Activated CD4-positive, alpha-beta T cell treated with anti-CD3 and anti-CD28 coated beads for 36 hours (primary cell): ENCODE results near the gene UBE2R2. TPM values are rescaled to one million over a fixed set of nuclear protein-coding genes. Genes with fewer than 3 reads are reported as not detected.
A peak's percentile ranks its signal among the peaks of the same experiment; 100 is the strongest.
"Not testable (repeated sequence)": the region's sequence is repeated elsewhere in the genome, so short reads cannot be mapped to it uniquely, and the experiment has no call there.

Experiments used
- ATAC-seq: fragments of 200-7000 bp; cut with Tn5 transposase; one replicate; pipeline ENCODE4 v1.10.0; 2021; ENCODE audit warnings: mild to moderate bottlenecking, moderate library complexity
- CTCF ChIA-PET: fragments of 350-600 bp; sonication (Branson Sonifier 250); formaldehyde crosslinking; loops from one replicate; lab custom pipeline; 2021; ENCODE audit warnings: antibody characterized with exemption; lab: Charles Lee
- POLR2A ChIA-PET: fragments of 350-600 bp; sonication (Branson Sonifier 250); formaldehyde crosslinking; loops from one replicate; lab custom pipeline; 2021; ENCODE audit warnings: antibody characterized with exemption, inconsistent platforms; lab: Charles Lee
- DNase-seq: peaks from one replicate; pipeline ENCODE4 v3.0.0-alpha.2; 2020
- H3K27ac Mint-ChIP-seq: one replicate; pipeline ENCODE4 v1.8.0; 2021; ENCODE audit warnings: mixed read lengths
- H3K27me3 Mint-ChIP-seq: one replicate; pipeline ENCODE4 v1.8.0; 2021; ENCODE audit warnings: mixed read lengths
- H3K36me3 Mint-ChIP-seq: one replicate; pipeline ENCODE4 v1.8.0; 2021; ENCODE audit warnings: low read depth, mixed read lengths
- H3K4me1 Mint-ChIP-seq: one replicate; pipeline ENCODE4 v1.8.0; 2021; ENCODE audit warnings: mixed read lengths
- H3K4me3 Mint-ChIP-seq: one replicate; pipeline ENCODE4 v1.8.0; 2021; ENCODE audit warnings: mild to moderate bottlenecking, moderate library complexity, mixed read lengths
- H3K9me3 Mint-ChIP-seq: one replicate; pipeline ENCODE4 v1.8.0; 2021; ENCODE audit warnings: low read depth, mixed read lengths
- intact Hi-C, 2 experiments: fragments of 100-400 bp; cut with DNase I in 1 of 2; cut with micrococcal nuclease in 1 of 2; formaldehyde crosslinking; loops; one replicate each; pipeline versions ENCODE4 v1.14.2 to v1.15.1; 2022 to 2024; cut with DNase I, micrococcal nuclease
- total RNA-seq, 2 experiments: library from RNA; stranded (reverse); gene quantifications; one replicate each; pipeline ENCODE4 v1.2.3, GENCODE V29; 2021

Gene UBE2R2
- total RNA-seq, 2 experiments from 2014 or later, result 47.7 to 49.5 TPM

DNA sequence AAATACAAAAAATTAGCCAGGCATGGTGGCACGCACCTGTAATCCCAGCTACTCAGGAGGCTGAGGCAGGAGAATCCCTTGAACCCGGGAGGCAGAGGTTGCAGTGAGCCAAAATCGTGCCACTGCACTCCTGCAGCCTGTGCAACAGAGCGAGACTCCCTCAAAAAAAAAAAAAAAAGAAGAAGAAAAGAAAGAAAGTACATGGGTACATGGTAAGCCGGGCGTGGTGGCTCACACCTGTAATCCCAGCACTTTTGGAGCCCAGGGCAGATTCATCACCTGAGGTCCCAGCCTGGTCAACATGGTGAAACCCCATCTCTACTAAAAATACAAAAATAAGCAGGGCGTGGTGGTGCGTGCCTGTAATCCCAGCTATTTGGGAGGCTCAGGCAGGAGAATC lies 46.1 kb downstream of the UBE2R2 start:
- POLR2A ChIA-PET, H3K27me3 Mint-ChIP-seq, H3K9me3 Mint-ChIP-seq, DNase-seq, H3K4me3 Mint-ChIP-seq, ATAC-seq, intact Hi-C loops, H3K27ac Mint-ChIP-seq: not testable (repeated sequence)
- H3K4me1 Mint-ChIP-seq, result peaks cover 21% of the 10 kb centered on the region
- CTCF ChIA-PET, result interaction anchor here (0.7 to 1.2 kb wide), 3 partner anchors 49 to 62 kb away, joined by 3 to 4 read pairs (median 3); no protein-coding TSS in a partner anchor
- peaks cover 10% of the 10 kb centered on the region for H3K36me3 Mint-ChIP-seq

DNA sequence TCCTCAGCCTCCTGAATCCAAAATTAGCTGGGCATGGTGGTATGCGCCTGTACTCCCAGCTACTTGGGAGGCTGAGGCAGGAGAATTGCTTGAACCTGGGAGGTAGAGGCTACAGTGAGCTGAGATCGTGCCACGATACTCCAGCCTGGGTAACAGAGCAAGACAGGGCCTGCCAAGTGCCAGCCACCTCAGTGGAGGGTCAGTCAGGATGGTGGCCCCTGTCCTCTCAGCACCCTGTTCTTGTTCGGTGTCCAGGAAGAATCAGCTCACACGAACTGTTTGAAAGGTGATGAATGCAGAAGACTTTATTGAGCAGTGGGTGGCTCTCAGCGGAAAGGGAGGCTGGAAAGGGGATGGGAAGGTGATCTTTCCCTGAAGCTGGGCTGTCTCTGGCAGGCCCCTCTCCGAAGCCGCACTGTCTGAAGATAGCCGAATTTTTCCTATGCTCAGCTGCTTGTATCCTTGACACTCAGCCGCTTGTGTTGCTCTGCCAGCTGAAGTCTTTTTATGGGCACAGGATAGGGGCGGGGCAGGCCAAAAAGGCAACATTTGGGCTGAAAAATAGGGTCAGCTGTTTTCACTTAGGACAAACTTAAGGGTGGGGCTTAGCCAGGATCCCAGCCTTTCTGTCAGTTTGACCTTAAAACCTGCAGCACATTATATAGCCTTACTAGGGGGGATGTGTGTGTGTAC lies 50.9 kb downstream of the UBE2R2 start:
- H3K27me3 Mint-ChIP-seq, result no peaks in the 10 kb centered on the region
- POLR2A ChIA-PET, result interaction anchor here (0.6 to 0.7 kb wide), 2 partner anchors 31 to 104 kb away, joined by 3 read pairs; no protein-coding TSS in a partner anchor
- ATAC-seq, result no peak
- peaks cover 28% of the 10 kb centered on the region for H3K4me1 Mint-ChIP-seq
- no peak for DNase-seq
- CTCF ChIA-PET, result interaction anchor here (0.7 to 1.2 kb wide), 4 partner anchors 24 to 88 kb away, joined by 3 to 5 read pairs (median 3); no protein-coding TSS in a partner anchor
- no peak overlapping the region for H3K4me3 Mint-ChIP-seq
- no peaks in the 10 kb centered on the region for H3K9me3 Mint-ChIP-seq
- H3K27ac Mint-ChIP-seq, result no peak overlapping the region
- peaks cover 10% of the 10 kb centered on the region for H3K36me3 Mint-ChIP-seq
- intact Hi-C loops, result no loop called here

DNA sequence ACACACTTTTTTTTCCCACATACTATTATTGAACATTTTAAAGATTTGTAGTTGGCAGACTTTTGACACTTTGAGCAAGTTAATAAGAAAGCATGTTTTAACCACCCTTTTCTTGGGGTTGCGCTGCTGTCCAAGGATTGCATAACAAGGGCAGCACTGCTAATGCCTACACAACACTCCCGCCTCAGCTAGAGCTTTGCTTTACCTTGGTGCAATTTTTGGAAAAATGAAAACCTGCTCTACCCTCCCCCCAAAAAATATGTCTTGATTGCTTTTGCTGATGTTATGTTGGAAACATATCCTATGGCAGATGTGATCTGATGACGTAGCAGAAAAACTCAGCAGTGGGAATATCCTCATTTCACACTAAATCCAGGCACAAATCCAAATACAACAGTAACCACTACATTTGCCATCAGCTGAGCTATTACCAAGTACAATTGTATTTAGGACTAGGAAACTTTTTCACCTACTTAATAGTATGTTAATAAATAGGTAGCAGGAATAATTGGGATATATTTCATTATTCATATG lies 51.5 kb downstream of the UBE2R2 start:
- DNase-seq (no peak), ATAC-seq (no peak)
- Mint-ChIP-seq H3K9me3 (no peaks in the 10 kb centered on the region), H3K27ac (no peak overlapping the region), H3K36me3 (peaks cover 9% of the 10 kb centered on the region), H3K27me3 (no peaks in the 10 kb centered on the region), H3K4me3 (no peak overlapping the region), H3K4me1 (peaks cover 28% of the 10 kb centered on the region)
- POLR2A ChIA-PET, result interaction anchor here (0.7 kb wide), 1 partner anchor 104 kb away, joined by 3 read pairs; no protein-coding TSS in a partner anchor
- CTCF ChIA-PET, result interaction anchor here (0.7 to 0.9 kb wide), 2 partner anchors 23 to 55 kb away, joined by 3 to 5 read pairs; no protein-coding TSS in a partner anchor
- intact Hi-C loops, result no loop called here

DNA sequence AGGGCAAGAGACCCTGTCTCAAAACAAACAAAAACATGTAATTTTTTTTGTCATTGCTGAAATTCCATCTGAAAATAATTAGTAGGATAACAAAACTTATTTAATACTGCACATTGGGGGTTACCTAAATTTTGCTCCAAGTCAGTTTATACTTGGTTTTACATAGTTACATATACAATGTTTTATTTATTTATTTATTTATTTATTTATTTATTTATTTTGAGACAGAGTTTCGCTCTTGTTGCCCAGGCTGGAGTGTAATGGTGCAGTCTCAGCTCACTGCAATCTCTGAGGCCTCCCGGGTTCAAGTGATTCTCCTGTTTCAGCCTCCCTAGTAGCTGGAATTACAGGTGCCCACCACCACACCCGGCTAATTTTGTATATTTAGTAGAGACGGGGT lies 52.3 kb downstream of the UBE2R2 start:
- DNase-seq, H3K4me3 Mint-ChIP-seq, POLR2A ChIA-PET, ATAC-seq, H3K27me3 Mint-ChIP-seq, H3K27ac Mint-ChIP-seq, H3K36me3 Mint-ChIP-seq, H3K9me3 Mint-ChIP-seq, intact Hi-C loops: not testable (repeated sequence)
- H3K4me1 Mint-ChIP-seq, result peaks cover 28% of the 10 kb centered on the region
- CTCF ChIA-PET, result interaction anchor here (1.7 kb wide), 1 partner anchor 10 kb away, joined by 4 read pairs; no protein-coding TSS in a partner anchor

DNA sequence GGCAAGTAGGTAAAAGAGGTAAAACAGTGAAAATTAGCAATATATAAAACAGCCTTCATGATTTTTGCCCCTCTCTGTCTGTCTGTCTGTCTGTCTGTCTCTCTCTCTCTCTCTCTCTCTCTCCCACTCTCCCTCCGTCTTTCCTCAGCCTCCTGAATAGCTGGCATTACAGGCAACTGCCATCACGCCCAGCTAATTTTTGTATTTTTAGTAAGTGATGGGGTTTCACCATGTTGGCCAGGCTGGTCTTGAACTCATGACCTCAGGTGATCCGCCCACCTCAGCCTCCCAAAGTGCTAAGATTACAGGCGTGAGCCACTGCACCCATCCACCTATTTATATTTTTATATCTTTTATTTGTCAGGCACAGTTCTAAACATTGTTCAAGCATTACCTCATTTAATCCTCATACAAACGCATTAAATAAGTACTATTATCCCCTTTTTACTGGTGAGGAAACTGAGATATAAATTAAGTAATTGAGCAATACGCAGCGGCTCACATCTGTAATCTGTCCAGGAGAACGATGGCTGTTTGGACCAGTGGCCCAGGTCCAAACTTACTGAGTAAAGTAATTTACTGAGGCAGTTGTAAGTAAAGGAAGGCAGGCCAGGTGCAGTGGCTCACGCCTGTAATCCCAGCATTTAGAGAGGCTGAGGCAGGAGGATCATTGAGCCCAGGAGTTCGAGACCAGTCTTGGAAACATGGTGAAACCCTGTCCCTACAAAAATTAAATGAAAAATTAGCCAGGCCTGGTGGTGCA lies 60.9 kb downstream of the UBE2R2 start:
- H3K4me1 Mint-ChIP-seq, result peaks cover 44% of the 10 kb centered on the region
- ChIA-PET CTCF (interaction anchor here (1.5 kb wide), 1 partner anchor 254 kb away, joined by 4 read pairs; no protein-coding TSS in a partner anchor), POLR2A (interaction anchor here (1.1 kb wide), 1 partner anchor 61 kb away, joined by 3 read pairs; no protein-coding TSS in a partner anchor)
- peaks cover 9% of the 10 kb centered on the region for H3K36me3 Mint-ChIP-seq
- no peaks in the 10 kb centered on the region for H3K9me3 Mint-ChIP-seq
- H3K27ac Mint-ChIP-seq, result no peak overlapping the region
- no peaks in the 10 kb centered on the region for H3K27me3 Mint-ChIP-seq
- intact Hi-C loops, result no loop called here
- no peak for ATAC-seq
- DNase-seq, result no peak
- no peak overlapping the region for H3K4me3 Mint-ChIP-seq

DNA sequence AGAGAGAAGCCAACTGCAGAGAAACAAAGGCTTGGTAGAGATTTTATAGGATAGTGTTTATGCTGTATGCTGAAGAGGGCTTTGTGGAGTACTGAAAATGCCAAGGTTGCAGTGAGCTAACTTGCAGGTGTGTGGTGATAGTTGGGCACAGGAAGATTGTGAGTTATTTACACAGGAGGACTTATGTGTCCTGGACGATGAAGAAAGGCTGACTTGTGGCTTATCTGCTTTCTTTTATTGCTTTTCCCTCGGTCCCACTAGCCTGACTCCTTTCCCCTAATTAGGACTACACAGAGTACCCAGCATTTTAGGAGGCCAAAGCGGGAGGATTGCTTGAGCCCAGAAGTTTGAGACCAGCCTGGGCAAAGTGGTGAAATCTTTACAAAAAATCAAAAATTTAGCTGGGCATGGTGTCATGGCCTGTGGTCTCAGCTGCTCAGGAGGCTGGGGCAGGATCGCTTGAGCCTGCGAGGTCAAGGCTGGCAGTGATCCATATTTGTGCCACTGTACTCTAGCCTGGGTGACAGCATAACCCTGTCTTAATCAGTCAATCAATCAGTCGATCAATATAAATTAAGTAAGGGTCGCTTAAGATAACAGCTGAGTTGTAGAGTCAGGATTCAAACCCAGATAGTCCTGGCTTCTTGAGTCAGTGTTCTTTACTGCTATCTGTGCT lies 61.9 kb downstream of the UBE2R2 start:
- DNase-seq (no peak), ATAC-seq (no peak)
- CTCF ChIA-PET, result interaction anchor here (0.6 to 1.0 kb wide), 2 partner anchors 70 to 415 kb away, joined by 3 to 4 read pairs; no protein-coding TSS in a partner anchor
- peaks cover 51% of the 10 kb centered on the region for H3K4me1 Mint-ChIP-seq
- POLR2A ChIA-PET, result interaction anchor here (1.1 kb wide), 1 partner anchor 62 kb away, joined by 3 read pairs; no protein-coding TSS in a partner anchor
- H3K9me3 Mint-ChIP-seq, result no peaks in the 10 kb centered on the region
- no peak overlapping the region for H3K27ac Mint-ChIP-seq
- intact Hi-C loops, result no loop called here
- H3K36me3 Mint-ChIP-seq, result peaks cover 9% of the 10 kb centered on the region
- no peak overlapping the region for H3K4me3 Mint-ChIP-seq
- H3K27me3 Mint-ChIP-seq, result no peaks in the 10 kb centered on the region

DNA sequence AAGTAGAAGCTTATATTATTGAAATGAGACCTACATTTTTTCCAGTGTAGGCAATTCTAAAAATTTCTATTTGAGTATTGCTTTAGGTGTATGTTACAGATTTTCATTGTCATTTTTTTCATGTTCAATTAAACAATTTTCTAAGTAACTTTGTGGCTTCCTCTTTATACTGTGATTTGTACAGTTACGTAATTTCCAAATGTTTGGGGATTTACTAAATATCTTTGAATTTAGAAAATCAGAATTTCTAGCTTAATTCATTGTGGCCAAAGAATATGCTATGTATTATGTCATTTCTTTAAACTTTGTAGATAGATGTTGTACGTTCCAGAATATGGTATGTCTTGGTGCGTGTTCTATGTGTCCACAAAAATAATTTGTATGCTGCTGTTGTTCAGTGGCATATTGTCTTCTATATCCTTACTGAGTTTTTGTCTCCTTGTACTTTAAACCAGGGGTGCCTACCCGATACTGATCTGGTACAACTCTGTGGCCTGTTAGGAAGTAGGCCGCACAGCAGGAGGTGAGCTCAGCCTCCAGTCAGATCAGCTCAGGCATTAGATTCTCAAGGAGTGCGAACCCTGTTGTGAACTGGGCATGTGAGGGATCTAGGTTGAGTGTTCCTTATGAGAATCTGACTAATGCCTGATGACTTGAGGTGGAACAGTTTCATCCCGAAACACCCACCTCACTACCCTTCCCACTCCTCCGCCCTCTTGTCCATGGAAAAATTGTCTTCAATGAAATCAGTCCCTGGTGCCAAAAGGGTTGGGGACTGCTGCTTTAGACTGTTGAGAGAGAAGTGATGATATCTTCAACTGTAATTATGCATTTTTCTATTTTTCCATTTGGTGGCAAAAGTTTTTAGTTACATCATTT lies 63.5 kb downstream of the UBE2R2 start:
- ATAC-seq (no peak), DNase-seq (no peak)
- Mint-ChIP-seq H3K27ac (peak overlapping the region; percentile 93), H3K36me3 (peaks cover 9% of the 10 kb centered on the region), H3K9me3 (no peaks in the 10 kb centered on the region), H3K4me1 (peaks cover 65% of the 10 kb centered on the region), H3K4me3 (no peak overlapping the region), H3K27me3 (no peaks in the 10 kb centered on the region)
- intact Hi-C loops, result loop anchor here in 1 of 2 experiments (1.0 to 2.0 kb wide), 3 partner anchors 22 to 64 kb away; partner anchors contain the start of gene UBE2R2
- ChIA-PET POLR2A (interaction anchor here (0.6 kb wide), 1 partner anchor 104 kb away, joined by 3 read pairs; no protein-coding TSS in a partner anchor), CTCF (interaction anchor here (0.6 to 1.1 kb wide), 3 partner anchors 26 to 44 kb away, joined by 3 read pairs; no protein-coding TSS in a partner anchor)

DNA sequence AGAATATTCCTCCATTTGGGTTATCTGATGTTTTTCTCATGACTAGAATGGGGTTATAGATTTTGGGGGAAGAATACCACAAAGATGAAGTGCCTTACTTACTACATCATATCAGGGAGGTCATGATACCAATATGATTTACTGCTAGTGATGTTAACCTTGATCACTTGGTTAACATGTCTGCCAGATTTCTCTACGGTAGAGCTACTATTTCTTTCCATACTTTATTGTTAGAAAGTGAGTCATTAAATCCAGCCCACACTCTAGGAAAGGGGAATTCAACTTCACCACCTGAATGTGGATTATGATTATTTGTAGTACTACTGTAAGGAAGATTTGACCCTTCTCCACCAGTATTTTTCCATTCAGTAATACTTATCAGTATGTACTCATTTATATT lies 64.7 kb downstream of the UBE2R2 start:
- intact Hi-C loops, result loop anchor here in 1 of 2 experiments (1.0 to 2.0 kb wide), 3 partner anchors 23 to 65 kb away; partner anchors contain the start of gene UBE2R2
- Mint-ChIP-seq H3K27me3 (no peaks in the 10 kb centered on the region), H3K36me3 (peaks cover 9% of the 10 kb centered on the region), H3K27ac (peak overlapping the region; percentile 93), H3K9me3 (no peaks in the 10 kb centered on the region), H3K4me3 (peak overlapping the region; percentile 23), H3K4me1 (peaks cover 65% of the 10 kb centered on the region)
- ChIA-PET POLR2A (no interaction called here), CTCF (interaction anchor here (0.6 to 2.5 kb wide), 3 partner anchors 24 to 217 kb away, joined by 3 to 8 read pairs (median 3); no protein-coding TSS in a partner anchor)
- ATAC-seq, result peak; percentile 79
- DNase-seq, result no peak

DNA sequence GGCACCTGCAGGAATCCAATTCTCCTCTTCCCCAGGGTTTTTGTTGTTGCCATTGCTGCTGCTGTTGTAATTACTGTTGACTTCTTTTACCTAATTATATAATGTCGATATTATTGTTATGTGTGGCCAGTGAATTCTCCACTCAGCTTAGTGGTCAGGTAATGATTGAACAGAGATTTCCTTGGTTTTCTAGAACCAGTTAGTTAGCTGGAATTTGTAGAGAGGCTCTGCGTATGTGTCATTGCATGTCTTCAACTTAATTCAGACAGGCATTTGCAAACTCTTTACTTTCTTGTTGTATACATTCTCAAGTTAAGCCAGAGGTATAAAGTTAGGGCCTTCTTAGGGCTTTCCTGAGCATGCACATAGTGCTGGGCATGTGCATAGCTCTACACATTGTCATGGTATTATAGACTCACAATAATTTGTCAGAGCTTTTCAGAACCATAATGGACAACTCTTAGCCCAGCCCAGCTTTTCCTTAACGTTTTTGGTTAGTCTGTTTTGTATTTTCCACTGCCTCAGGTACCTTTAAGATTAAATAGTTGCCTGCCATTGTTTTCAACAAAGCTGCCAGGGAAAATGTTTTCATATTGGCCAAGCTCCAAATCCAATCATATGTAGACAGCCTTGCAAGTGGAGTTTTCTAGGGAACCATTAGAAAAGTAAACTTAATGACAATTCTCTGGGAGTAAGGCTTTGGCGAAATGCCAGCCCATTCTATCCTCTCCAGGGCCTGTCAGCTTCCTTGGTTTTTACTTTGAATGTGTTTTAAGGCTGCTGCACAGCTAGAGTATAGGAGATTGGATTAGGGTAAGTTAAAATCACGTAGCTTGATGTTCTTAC lies 68.1 kb downstream of the UBE2R2 start:
- Mint-ChIP-seq H3K9me3 (no peaks in the 10 kb centered on the region), H3K4me1 (peaks cover 41% of the 10 kb centered on the region), H3K4me3 (no peak overlapping the region), H3K36me3 (peaks cover 16% of the 10 kb centered on the region), H3K27ac (no peak overlapping the region), H3K27me3 (no peaks in the 10 kb centered on the region)
- ATAC-seq, result no peak
- DNase-seq, result no peak
- POLR2A ChIA-PET, result interaction anchor here (0.6 kb wide), 1 partner anchor 69 kb away, joined by 3 read pairs; the partner anchor contains the start of gene UBE2R2
- CTCF ChIA-PET, result interaction anchor here (0.8 to 1.3 kb wide), 5 partner anchors 13 to 76 kb away, joined by 3 to 6 read pairs (median 3); no protein-coding TSS in a partner anchor
- intact Hi-C loops, result no loop called here
